Natural killer cell (primary cell): ENCODE data around the gene GSN. TPM values are rescaled to one million over a fixed set of nuclear protein-coding genes. Genes with fewer than 3 reads are reported as not detected.

ENCODE experiments used
- ATAC-seq, 3 donors: fragments of 150-1000 bp in 2 of 3; fragments of 200-7000 bp in 1 of 3; cut with Tn5 transposase; 1 replicate in 1 of 3; 2 replicates in 2 of 3; pipeline ENCODE4 v1.10.0; 2021; ENCODE audit warnings: mild to moderate bottlenecking in 2 of 3, moderate library complexity in 2 of 3
- DNase-seq, 2 donors: peaks; one replicate each; pipeline versions ENCODE4 v3.0.0 to v3.0.0-alpha.2; 2013 to 2021; ENCODE audit warnings: mixed read lengths in 1 of 2
- H3K27ac ChIP-seq: one replicate; pipeline ENCODE4 v1.5.1; 2013; ENCODE audit warnings: mild to moderate bottlenecking, low read length
- H3K27me3 ChIP-seq: one replicate; pipeline ENCODE4 v1.6.1; 2013; ENCODE audit warnings: low read length; ENCODE audit not compliant: control insufficient read depth, insufficient read depth
- H3K36me3 ChIP-seq: one replicate; pipeline ENCODE4 v1.6.1; 2013; ENCODE audit warnings: low read length; ENCODE audit not compliant: control insufficient read depth, insufficient read depth
- H3K4me1 ChIP-seq: one replicate; pipeline ENCODE4 v1.6.1; 2013; ENCODE audit warnings: low read length; ENCODE audit not compliant: control insufficient read depth, insufficient read depth
- H3K4me3 ChIP-seq: one replicate; pipeline ENCODE4 v1.5.1; 2013; ENCODE audit warnings: low read length
- H3K9me3 ChIP-seq: one replicate; pipeline ENCODE4 v1.6.1; 2013; ENCODE audit warnings: low read length; ENCODE audit not compliant: control insufficient read depth, insufficient read depth
- H3K27ac Mint-ChIP-seq, 2 donors: one replicate each; pipeline ENCODE4 v1.8.0; 2022; ENCODE audit warnings: mild to moderate bottlenecking in 2 of 2, mixed read lengths in 2 of 2, moderate library complexity in 1 of 2
- H3K27me3 Mint-ChIP-seq, 2 donors: one replicate each; pipeline ENCODE4 v1.8.0; 2022; ENCODE audit warnings: low read depth in 2 of 2, mixed read lengths in 2 of 2
- H3K36me3 Mint-ChIP-seq: one replicate; pipeline ENCODE4 v1.8.0; 2022; ENCODE audit warnings: mixed read lengths
- H3K4me1 Mint-ChIP-seq, 2 donors: one replicate each; pipeline ENCODE4 v1.8.0; 2022; ENCODE audit warnings: mixed read lengths in 2 of 2
- H3K4me3 Mint-ChIP-seq: one replicate; pipeline ENCODE4 v1.8.0; 2022; ENCODE audit warnings: mild to moderate bottlenecking, moderate library complexity, mixed read lengths
- H3K9me3 Mint-ChIP-seq, 2 donors: one replicate each; pipeline ENCODE4 v1.8.0; 2022; ENCODE audit warnings: mixed read lengths in 2 of 2
- CTCF ChIP-seq: fragments of 200-600 bp; IDR thresholded peaks from one replicate; pipeline ENCODE4 v1.8.0; 2022; ENCODE audit warnings: antibody characterized with exemption
- WGBS: methylation state at CpG from one replicate; pipeline ENCODE4 v1.1.7; 2013; ENCODE audit warnings: missing lambda C conversion rate; ENCODE audit not compliant: insufficient coverage; 5-methylcytosine and 5-hydroxymethylcytosine counted together
- intact Hi-C: fragments of 100-400 bp; cut with micrococcal nuclease; formaldehyde crosslinking; loops from one replicate; pipeline ENCODE4 v1.14.2; 2022
- total RNA-seq, 4 donors: library from RNA; stranded (reverse); fragments of 120-200 nt in 1 of 4; gene quantifications; one replicate each; pipeline versions ENCODE4 v1.2.3 to v1.2.4, GENCODE V29; 2013 to 2022

GSN gene
- total RNA-seq, 3 donors from 2014 or later (not counting 1 experiment from before 2014, with no cell fraction given) = 92.9 to 103 (median 103) TPM

- DNase-seq = no peak
- peaks cover 9 to 24% of the 10 kb centered on the region in 2 donors for H3K4me1 Mint-ChIP-seq
These were observed 24.9 kb downstream of the GSN start for GRCh38 chr9:121292801-121293241.

GRCh38 chr9:121294151-121294743 lies 26.3 kb downstream of the GSN start:
- no peaks in the 10 kb centered on the region for H3K27me3 Mint-ChIP-seq
- H3K4me1 Mint-ChIP-seq = peaks cover 10 to 28% of the 10 kb centered on the region in 2 donors
- no peaks in the 10 kb centered on the region for H3K27me3 ChIP-seq
- no peak overlapping the region for H3K27ac ChIP-seq
- intact Hi-C loops = no loop called here
- H3K36me3 ChIP-seq = peaks cover 3% of the 10 kb centered on the region
- H3K4me3 ChIP-seq = no peak overlapping the region
- H3K27ac Mint-ChIP-seq = no peak overlapping the region
- DNase-seq (no peak), ATAC-seq (no peak)
- 93% methylated on average over 6 of the region's 6 CpGs for WGBS
- TF ChIP-seq CTCF = no peak
- H3K4me3 Mint-ChIP-seq = no peak overlapping the region
- H3K36me3 Mint-ChIP-seq = no peaks in the 10 kb centered on the region
- H3K4me1 ChIP-seq = peaks cover 9% of the 10 kb centered on the region
- no peaks in the 10 kb centered on the region for H3K9me3 ChIP-seq
- H3K9me3 Mint-ChIP-seq = no peaks in the 10 kb centered on the region

More at GRCh38 chr9:121292801-121293241, 24.9 kb downstream of the GSN start:
- Mint-ChIP-seq H3K27me3 (no peaks in the 10 kb centered on the region), H3K4me3 (no peak overlapping the region), H3K27ac (no peak overlapping the region), H3K9me3 (no peaks in the 10 kb centered on the region), H3K36me3 (no peaks in the 10 kb centered on the region)
- no peak for TF ChIP-seq CTCF
- no peak for ATAC-seq
- no peaks in the 10 kb centered on the region for H3K9me3 ChIP-seq
- intact Hi-C loops = no loop called here
- H3K36me3 ChIP-seq = peaks cover 14% of the 10 kb centered on the region
- peaks cover 6% of the 10 kb centered on the region for H3K4me1 ChIP-seq
- H3K27me3 ChIP-seq = no peaks in the 10 kb centered on the region
- H3K27ac ChIP-seq = no peak overlapping the region
- 96% methylated on average over 6 of the region's 6 CpGs for WGBS
- H3K4me3 ChIP-seq = no peak overlapping the region

- Histone ChIP-seq H3K27ac (no peak overlapping the region), H3K4me1 (peaks cover 13% of the 10 kb centered on the region), H3K27me3 (no peaks in the 10 kb centered on the region), H3K36me3 (peaks cover 3% of the 10 kb centered on the region), H3K9me3 (no peaks in the 10 kb centered on the region), H3K4me3 (no peak overlapping the region)
- WGBS = 97% methylated on average over 13 of the region's 13 CpGs
- no peak for TF ChIP-seq CTCF
- Mint-ChIP-seq H3K27ac (no peak overlapping the region), H3K27me3 (no peaks in the 10 kb centered on the region), H3K36me3 (no peaks in the 10 kb centered on the region), H3K9me3 (no peaks in the 10 kb centered on the region), H3K4me1 (peaks cover 13 to 25% of the 10 kb centered on the region in 2 donors), H3K4me3 (no peak overlapping the region)
- intact Hi-C loops = no loop called here
- no peak for ATAC-seq
- no peak for DNase-seq
These were observed 27.1 kb downstream of the GSN start for GRCh38 chr9:121294866-121295661.
